ENCODE results near the gene KIF4B.

Gene KIF4B

DNA sequence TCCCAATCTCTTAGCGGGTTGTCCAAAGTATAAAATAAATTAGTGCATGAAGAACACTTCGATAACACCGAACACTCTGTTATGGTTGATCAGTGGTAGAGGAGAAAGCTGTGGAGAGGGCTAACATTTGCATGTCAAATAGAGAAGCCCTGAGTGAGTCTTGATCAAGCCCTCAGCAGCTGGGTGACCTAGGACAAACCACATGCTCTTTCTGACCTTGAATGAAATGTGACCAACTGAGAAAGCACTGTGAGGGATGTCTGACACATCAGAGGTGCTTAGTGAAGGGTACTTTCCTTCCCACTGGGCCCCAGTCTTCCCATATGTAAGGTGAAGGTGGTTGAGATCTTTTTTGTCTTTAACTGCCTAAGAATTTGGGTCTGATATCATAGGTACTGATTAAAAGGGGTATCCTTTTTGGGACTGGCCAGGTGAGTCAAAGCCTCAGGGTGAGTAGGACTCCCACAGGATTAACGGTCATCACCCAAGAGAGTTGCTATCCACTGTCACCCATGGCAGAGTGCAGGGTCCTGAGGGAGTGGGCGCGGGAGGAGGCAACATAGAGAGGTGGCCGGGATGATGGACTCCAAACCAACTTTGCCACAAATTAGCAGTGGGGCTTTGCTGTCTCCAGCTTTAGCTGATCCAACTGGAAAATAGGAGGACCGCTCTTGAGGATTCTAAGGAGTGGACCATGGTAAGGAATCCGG is 53.5 kb downstream of the KIF4B start:
- TF ChIP-seq ZFX (IDR thresholded peaks at IDR 0.05; ENCODE audit: borderline replicate concordance) = no peak
- TF ChIP-seq, protein P1, sequence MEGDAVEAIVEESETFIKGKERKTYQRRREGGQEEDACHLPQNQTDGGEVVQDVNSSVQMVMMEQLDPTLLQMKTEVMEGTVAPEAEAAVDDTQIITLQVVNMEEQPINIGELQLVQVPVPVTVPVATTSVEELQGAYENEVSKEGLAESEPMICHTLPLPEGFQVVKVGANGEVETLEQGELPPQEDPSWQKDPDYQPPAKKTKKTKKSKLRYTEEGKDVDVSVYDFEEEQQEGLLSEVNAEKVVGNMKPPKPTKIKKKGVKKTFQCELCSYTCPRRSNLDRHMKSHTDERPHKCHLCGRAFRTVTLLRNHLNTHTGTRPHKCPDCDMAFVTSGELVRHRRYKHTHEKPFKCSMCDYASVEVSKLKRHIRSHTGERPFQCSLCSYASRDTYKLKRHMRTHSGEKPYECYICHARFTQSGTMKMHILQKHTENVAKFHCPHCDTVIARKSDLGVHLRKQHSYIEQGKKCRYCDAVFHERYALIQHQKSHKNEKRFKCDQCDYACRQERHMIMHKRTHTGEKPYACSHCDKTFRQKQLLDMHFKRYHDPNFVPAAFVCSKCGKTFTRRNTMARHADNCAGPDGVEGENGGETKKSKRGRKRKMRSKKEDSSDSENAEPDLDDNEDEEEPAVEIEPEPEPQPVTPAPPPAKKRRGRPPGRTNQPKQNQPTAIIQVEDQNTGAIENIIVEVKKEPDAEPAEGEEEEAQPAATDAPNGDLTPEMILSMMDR (IDR thresholded peaks at IDR 0.05) = no peak
- no peak overlapping the region for H3K27ac ChIP-seq

All from 22Rv1 (cell line).